Muscle of back (tissue), 13 donors: Measurements from ENCODE around the gene FOXC2. TPM values are rescaled to one million over a fixed set of nuclear protein-coding genes. Genes with fewer than 3 reads are reported as not detected.

ENCODE experiments used
- DNase-seq, 3 donors: peaks; one replicate each; pipeline versions ENCODE4 v3.0.0 to v3.0.0-alpha.2; 2013
- long read RNA-seq, 9 donors: transcript quantifications; one replicate each; lab custom pipeline, GENCODE V29; 2026
- polyA plus RNA-seq, 10 donors: library from polyadenylated mRNA; unstranded; fragments of 120-200 nt; gene quantifications; one replicate each; pipeline ENCODE4 v1.2.1, GENCODE V29; 2013; ENCODE audit not compliant: insufficient read length in 10 of 10

Gene FOXC2
- polyA plus RNA-seq, result 1 to 10 TPM in 3 of 10 donors, under 1 TPM in 7; 0.63 to 1.4 (median 0.91) TPM
- long read RNA-seq, donor 1, result 0 reads
- long read RNA-seq, donor 2, partial matches to known transcripts, result 0 of 1 reads
- long read RNA-seq, donor 2, other reads (novel, unspliced or antisense), result 0 of 1 reads
- long read RNA-seq, donor 3, result 0 reads
- long read RNA-seq, donor 4, result 0 reads
- long read RNA-seq, donor 5, partial matches to known transcripts, result 0 of 4 reads
- long read RNA-seq, donor 5, other reads (novel, unspliced or antisense), result 0 of 4 reads
- long read RNA-seq, donor 6, partial matches to known transcripts, result 0 of 1 reads
- long read RNA-seq, donor 6, other reads (novel, unspliced or antisense), result 0 of 1 reads
- long read RNA-seq, donor 7, result 0 reads
- long read RNA-seq, donor 8, partial matches to known transcripts, result 0 of 1 reads
- long read RNA-seq, donor 8, other reads (novel, unspliced or antisense), result 0 of 1 reads
- long read RNA-seq, donor 9, partial matches to known transcripts, result 0 of 1 reads
- long read RNA-seq, donor 9, other reads (novel, unspliced or antisense), result 0 of 1 reads

DNA sequence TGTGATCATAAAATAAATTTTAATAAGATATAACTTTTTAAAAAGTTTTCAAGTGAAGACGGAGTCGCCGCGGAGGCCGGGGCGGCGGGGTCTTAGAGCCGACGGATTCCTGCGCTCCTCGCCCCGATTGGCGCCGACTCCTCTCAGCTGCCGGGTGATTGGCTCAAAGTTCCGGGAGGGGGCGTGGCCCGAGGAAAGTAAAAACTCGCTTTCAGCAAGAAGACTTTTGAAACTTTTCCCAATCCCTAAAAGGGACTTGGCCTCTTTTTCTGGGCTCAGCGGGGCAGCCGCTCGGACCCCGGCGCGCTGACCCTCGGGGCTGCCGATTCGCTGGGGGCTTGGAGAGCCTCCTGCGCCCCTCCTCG lies at the start of gene FOXC2:
TSS of gene FOXC2 (plus strand) at position 229 of the 365 bp plus-strand sequence. CDS start 507 bp downstream, outside the sequence.
- peak; percentile 89 to 93 (median 90) for DNase-seq

GRCh38 chr16:86517033-86517432 lies 49.6 kb upstream of the FOXC2 start:
- no peak for DNase-seq

- peak in 2 of 3 donors; percentile 55 to 77 for DNase-seq
These were observed 48.9 kb upstream of the FOXC2 start for GRCh38 chr16:86517652-86518258.

GRCh38 chr16:86519007-86519648 lies 47.5 kb upstream of the FOXC2 start:
- DNase-seq, result no peak

DNA sequence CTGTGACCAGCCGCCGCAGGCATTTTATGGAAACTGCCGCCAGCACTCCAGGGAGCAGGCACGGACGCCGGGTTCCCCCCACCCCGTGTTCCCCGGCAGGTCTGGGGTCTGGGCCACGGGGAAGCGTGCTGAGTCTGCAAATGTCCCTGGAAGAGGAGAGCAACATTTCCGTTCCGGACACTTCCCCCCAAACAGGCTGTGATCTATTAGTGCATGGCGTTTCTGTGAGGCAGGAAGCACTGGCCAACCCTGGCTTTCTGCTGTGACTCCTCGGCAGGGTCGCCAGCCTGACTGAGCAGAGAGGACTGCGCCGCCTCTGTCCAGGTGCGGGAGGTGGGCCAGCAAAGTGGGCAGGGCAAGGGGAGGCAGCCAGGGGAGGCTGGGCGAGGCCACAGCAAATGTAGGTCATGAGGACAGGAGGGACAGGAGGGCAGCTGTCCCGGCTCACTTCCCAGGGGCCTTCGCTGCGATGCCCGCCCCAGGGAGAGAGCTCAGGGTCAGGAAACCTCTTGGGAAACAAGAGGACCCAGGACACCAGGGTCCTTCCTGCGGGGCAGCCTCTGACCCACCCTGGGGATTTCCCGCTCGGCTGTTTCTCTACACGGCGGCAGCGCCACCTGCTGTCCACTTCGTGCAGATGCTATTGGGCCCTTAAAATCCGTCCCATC lies 46.8 kb upstream of the FOXC2 start:
- DNase-seq, result peak in 2 of 3 donors; percentile 66 to 77

DNA sequence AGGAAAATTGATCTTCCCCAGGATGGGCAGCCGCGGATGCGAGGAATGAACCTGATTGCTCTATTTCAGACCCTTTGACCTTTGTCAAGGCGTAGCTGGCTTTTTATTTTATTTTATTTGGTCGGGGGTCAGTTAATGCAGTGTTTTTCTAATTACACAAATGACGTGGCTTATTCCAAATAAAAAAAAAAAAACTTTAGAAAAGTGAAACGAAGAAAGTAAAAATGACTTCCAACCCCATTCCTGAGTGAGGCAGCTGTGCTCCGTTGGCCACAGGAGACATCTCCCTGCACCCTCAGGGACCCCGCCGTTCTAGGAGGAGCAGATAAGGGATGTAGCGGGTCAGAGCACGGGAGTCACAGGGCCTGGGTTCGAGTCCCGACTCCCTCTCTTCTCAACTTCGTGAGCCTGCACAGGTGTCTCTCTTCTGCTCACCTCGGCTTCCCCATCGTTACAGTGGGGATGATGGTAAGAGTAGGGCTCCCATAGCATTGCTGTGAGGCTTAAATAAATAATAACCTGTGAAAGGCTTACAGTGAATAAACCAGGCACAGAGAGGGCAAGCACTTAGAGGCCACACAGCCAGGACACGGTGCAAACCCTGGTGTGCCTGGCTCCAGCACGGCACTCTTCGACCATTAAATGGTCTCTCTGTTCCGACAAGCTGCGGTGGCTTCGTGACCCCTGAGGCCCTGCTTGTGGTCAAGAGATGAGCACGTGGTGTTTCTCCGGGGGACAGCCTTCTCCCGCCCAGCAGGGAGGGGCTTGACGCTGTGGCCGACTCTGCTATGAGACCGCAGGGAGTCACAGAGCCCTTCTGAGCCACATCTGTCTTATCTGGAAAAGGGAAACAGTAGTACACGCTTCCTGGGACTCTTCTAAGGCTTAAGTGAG lies 46.1 kb upstream of the FOXC2 start:
- DNase-seq, result no peak

DNA sequence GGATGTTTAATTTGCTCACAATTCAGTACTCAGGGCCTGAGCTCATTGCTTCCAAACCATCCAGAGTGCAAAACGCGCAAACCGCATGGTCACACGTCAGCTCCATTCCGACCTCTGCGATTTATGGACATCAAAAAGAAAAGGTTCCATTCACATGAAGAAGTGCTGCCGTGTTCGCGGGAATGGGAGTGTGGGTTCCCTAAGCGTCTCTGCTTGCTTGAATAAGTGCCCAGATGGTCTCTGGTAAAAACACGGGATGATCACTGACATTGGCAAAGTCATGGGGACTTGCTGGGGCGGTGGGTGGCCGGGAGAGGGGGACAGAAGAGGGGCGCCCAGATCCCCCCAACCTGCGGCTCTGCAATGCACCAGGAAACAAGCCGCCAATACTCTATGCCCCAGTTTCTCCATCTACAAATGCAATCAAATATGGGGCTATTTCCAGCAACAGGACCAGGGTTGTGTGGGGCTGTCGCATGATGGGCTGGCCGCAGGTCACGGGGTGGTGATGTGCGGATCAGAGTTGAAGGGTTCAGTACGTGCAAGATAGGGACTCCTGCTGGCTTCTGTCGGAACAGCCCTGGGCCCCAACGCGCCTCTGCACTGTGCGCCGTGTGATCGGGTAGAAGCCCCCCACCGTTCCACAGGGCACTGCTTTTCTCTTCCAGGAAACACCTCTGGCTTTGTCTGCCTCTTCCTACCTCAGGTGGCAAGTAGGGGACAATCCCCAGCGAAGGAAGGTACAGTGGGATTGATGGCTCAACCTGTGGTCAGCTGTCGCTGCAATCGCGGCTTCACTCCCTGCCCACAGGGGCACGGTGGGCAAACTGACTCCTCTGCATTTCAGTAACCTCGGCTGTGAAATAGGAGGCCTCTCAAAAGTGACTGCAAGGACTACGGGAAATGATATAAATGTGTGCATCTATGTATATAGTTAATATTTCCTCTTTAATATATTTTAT lies 45.1 kb upstream of the FOXC2 start:
- DNase-seq, result no peak

- no peak for DNase-seq
These were observed 44.0 kb upstream of the FOXC2 start for GRCh38 chr16:86522634-86523033.

DNA sequence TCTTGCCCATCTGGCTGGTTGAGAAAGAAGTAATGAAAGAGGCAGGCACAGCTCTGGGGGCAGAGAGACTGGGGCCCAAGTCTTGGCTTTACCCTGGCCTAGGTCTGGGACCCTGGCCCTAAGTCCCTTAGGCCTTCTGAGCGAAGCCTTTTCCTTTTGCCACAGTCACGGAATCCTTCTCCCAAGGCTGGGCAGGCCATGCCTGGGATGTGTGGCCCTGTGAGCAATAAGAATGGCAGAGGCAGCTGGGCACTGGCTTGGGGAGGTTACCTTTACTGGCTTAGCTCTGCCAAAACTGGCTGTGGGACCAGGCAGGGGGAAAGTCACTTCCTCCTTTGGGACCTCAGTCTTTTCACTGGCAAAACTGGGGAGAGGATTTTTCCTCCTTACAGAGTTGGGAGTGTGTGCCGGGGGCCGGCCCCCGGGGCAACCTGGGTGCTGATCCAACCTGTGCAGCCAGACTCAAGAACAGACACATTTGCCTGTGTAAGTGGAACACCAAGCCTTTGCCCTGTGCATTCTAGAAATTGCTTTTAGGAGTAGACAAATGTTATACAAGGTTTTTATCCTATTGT lies 43.4 kb upstream of the FOXC2 start:
- no peak for DNase-seq

GRCh38 chr16:86524029-86524428 lies 42.6 kb upstream of the FOXC2 start:
- no peak for DNase-seq

GRCh38 chr16:86525696-86526095 lies 40.9 kb upstream of the FOXC2 start:
- no peak for DNase-seq

- no peak for DNase-seq
These were observed 39.3 kb upstream of the FOXC2 start for GRCh38 chr16:86527366-86527765.

- no peak for DNase-seq
These were observed 38.3 kb upstream of the FOXC2 start for GRCh38 chr16:86528061-86528929.

GRCh38 chr16:86529160-86529559 lies 37.5 kb upstream of the FOXC2 start:
- no peak for DNase-seq

GRCh38 chr16:86530251-86531190 lies 36.1 kb upstream of the FOXC2 start:
- DNase-seq, result no peak

- DNase-seq, result peak in 2 of 3 donors; percentile 70 to 78
These were observed 35.5 kb upstream of the FOXC2 start for GRCh38 chr16:86531191-86531545.
